Gastroesophageal sphincter (tissue), 4 donors: ENCODE results near the gene DZIP1. TPM values are rescaled to one million over a fixed set of nuclear protein-coding genes. Genes with fewer than 3 reads are reported as not detected.

ENCODE experiments used
- total RNA-seq, 4 donors: library from RNA; depleted of rRNA; stranded (reverse); fragments of >200 nt; gene quantifications; one replicate each; pipeline ENCODE4 v1.1.0, GENCODE V29; 2016

The DZIP1 gene
- total RNA-seq, 4 donors from 2014 or later = 17.7 to 39.1 (median 28.6) TPM

Other genes starting within 250 kb of the DZIP1 start
- gene CLDN10, start 92.0 kb downstream of the DZIP1 start, total RNA-seq = 10 to 100 TPM in 1 of 4 donors, under 1 TPM in 1, not detected in 2; 0.81 to 16.8 TPM
- 10 to 100 TPM; 49.1 to 73.3 (median 53.1) TPM for gene DNAJC3, start 32.4 kb upstream of the DZIP1 start, total RNA-seq